H9 (cell line): ENCODE results near the gene SH3PXD2B. TPM values are rescaled to one million over a fixed set of nuclear protein-coding genes. Genes with fewer than 3 reads are reported as not detected.

ENCODE experiments used
- DNase-seq: peaks from one replicate; pipeline ENCODE4 v3.0.0-alpha.2; 2017
- H2AFZ ChIP-seq: one replicate; pipeline ENCODE4 v1.6.1; 2013; ENCODE audit warnings: mild to moderate bottlenecking, low read length, control low read depth, moderate library complexity
- H2AK5ac ChIP-seq: 2 replicates; pipeline ENCODE4 v1.6.1; 2013; ENCODE audit warnings: low read length, control low read depth, mixed read lengths; ENCODE audit not compliant: insufficient read length
- H2BK120ac ChIP-seq: one replicate; pipeline ENCODE4 v1.6.1; 2013; ENCODE audit warnings: low read depth, mild to moderate bottlenecking, low read length, control low read depth, inconsistent platforms; ENCODE audit not compliant: poor library complexity, severe bottlenecking
- H2BK12ac ChIP-seq: 2 replicates; pipeline ENCODE4 v1.6.1; 2013; ENCODE audit warnings: low read length, control low read depth, mixed read lengths, low read depth; ENCODE audit not compliant: insufficient read length
- H2BK15ac ChIP-seq: 2 replicates; pipeline ENCODE4 v1.6.1; 2013; ENCODE audit warnings: low read depth, low read length, control low read depth
- H2BK20ac ChIP-seq: one replicate; pipeline ENCODE4 v1.6.1; 2013; ENCODE audit warnings: low read depth, mild to moderate bottlenecking, low read length, control low read depth, inconsistent platforms; ENCODE audit not compliant: poor library complexity, severe bottlenecking
- H2BK5ac ChIP-seq: 2 replicates; pipeline ENCODE4 v1.6.1; 2013; ENCODE audit warnings: low read length, control low read depth, mixed read lengths; ENCODE audit not compliant: insufficient read length
- H3K14ac ChIP-seq: 2 replicates; pipeline ENCODE4 v1.6.1; 2013; ENCODE audit warnings: low read length, control low read depth; ENCODE audit not compliant: insufficient read depth
- H3K18ac ChIP-seq: 2 replicates; pipeline ENCODE4 v1.6.1; 2013; ENCODE audit warnings: low read depth, mild to moderate bottlenecking, mixed read lengths, low read length, control low read depth; ENCODE audit not compliant: insufficient read length
- H3K23ac ChIP-seq: 2 replicates; pipeline ENCODE4 v1.6.1; 2013; ENCODE audit warnings: low read length, control low read depth, mixed read lengths, low read depth; ENCODE audit not compliant: insufficient read length
- H3K23me2 ChIP-seq: 2 replicates; pipeline ENCODE4 v1.6.1; 2013; ENCODE audit warnings: low read depth, mild to moderate bottlenecking, mixed read lengths, low read length, control low read depth; ENCODE audit not compliant: insufficient read length, poor library complexity, severe bottlenecking
- H3K27ac ChIP-seq: 2 replicates; pipeline ENCODE4 v1.5.1; 2013; ENCODE audit warnings: low read length, control low read depth, mixed read lengths, low read depth; ENCODE audit not compliant: insufficient read length
- H3K27me3 ChIP-seq: 2 replicates; pipeline ENCODE4 v1.6.1; 2013; ENCODE audit warnings: low read length, control low read depth, inconsistent platforms; ENCODE audit not compliant: insufficient read depth
- H3K4ac ChIP-seq: 2 replicates; pipeline ENCODE4 v1.6.1; 2013; ENCODE audit warnings: low read depth, mild to moderate bottlenecking, control low read depth, inconsistent platforms, low read length, moderate library complexity
- H3K4me1 ChIP-seq: 2 replicates; pipeline ENCODE4 v1.6.1; 2013; ENCODE audit warnings: low read length, control low read depth, inconsistent platforms; ENCODE audit not compliant: insufficient read depth
- H3K4me2 ChIP-seq: 2 replicates; pipeline ENCODE4 v1.6.1; 2013; ENCODE audit warnings: low read length, control low read depth, mixed read lengths; ENCODE audit not compliant: insufficient read length, insufficient read depth
- H3K56ac ChIP-seq: 2 replicates; pipeline ENCODE4 v1.6.1; 2013; ENCODE audit warnings: low read depth, mild to moderate bottlenecking, mixed read lengths, low read length, control low read depth; ENCODE audit not compliant: insufficient read length
- H3K79me1 ChIP-seq: 2 replicates; pipeline ENCODE4 v1.6.1; 2013; ENCODE audit warnings: low read depth, mild to moderate bottlenecking, moderate library complexity, low read length, control low read depth, inconsistent platforms; ENCODE audit not compliant: insufficient read depth, poor library complexity, severe bottlenecking
- H3K79me2 ChIP-seq: 2 replicates; pipeline ENCODE4 v1.6.1; 2013; ENCODE audit warnings: low read length, control low read depth, inconsistent platforms; ENCODE audit not compliant: insufficient read depth
- H3K9ac ChIP-seq: 2 replicates; pipeline ENCODE4 v1.6.1; 2013; ENCODE audit warnings: low read length, control low read depth, mixed read lengths; ENCODE audit not compliant: insufficient read length; ENCODE audit errors: extremely low read depth
- H3K9me3 ChIP-seq: one replicate; pipeline ENCODE4 v1.6.1; 2013; ENCODE audit warnings: low read depth, low read length, inconsistent platforms; ENCODE audit not compliant: control insufficient read depth
- H3T11ph ChIP-seq: one replicate; pipeline ENCODE4 v1.6.1; 2013; ENCODE audit warnings: mild to moderate bottlenecking, low read length, control low read depth, inconsistent platforms
- H4K20me1 ChIP-seq: one replicate; pipeline ENCODE4 v1.6.1; 2013; ENCODE audit not compliant: control insufficient read depth, insufficient read length, insufficient read depth
- H4K5ac ChIP-seq: 2 replicates; pipeline ENCODE4 v1.6.1; 2013; ENCODE audit warnings: low read depth, mild to moderate bottlenecking, mixed read lengths, low read length, control low read depth; ENCODE audit not compliant: insufficient read length
- H4K8ac ChIP-seq: replicated peaks from 2 replicates; pipeline ENCODE4 v1.6.1; 2013; ENCODE audit warnings: low read length, control low read depth, mixed read lengths, low read depth; ENCODE audit not compliant: insufficient read length
- H4K91ac ChIP-seq: 2 replicates; pipeline ENCODE4 v1.6.1; 2013; ENCODE audit warnings: low read depth, mild to moderate bottlenecking, moderate library complexity, mixed read lengths, low read length, control low read depth; ENCODE audit not compliant: insufficient read length
- H3K27ac Mint-ChIP-seq, 3 experiments: 2 replicates in 2 of 3; 3 replicates in 1 of 3; pipeline ENCODE4 v1.8.0; 2020 to 2021; ENCODE audit warnings: mixed read lengths in 3 of 3, mild to moderate bottlenecking in 1 of 3, moderate library complexity in 1 of 3
- H3K27me3 Mint-ChIP-seq: 2 replicates; pipeline ENCODE4 v1.8.0; 2021; ENCODE audit warnings: low read depth, mild to moderate bottlenecking, moderate library complexity, mixed read lengths
- H3K36me3 Mint-ChIP-seq, 3 experiments: 2 replicates in 2 of 3; 3 replicates in 1 of 3; pipeline ENCODE4 v1.8.0; 2020 to 2021; ENCODE audit warnings: low read depth in 3 of 3, mixed read lengths in 3 of 3; ENCODE audit not compliant: insufficient read depth in 1 of 3
- H3K4me1 Mint-ChIP-seq, 2 experiments: 2 replicates each; pipeline ENCODE4 v1.8.0; 2020; ENCODE audit warnings: mixed read lengths in 2 of 2
- H3K4me3 Mint-ChIP-seq, 2 experiments: 2 replicates in 1 of 2; 3 replicates in 1 of 2; pipeline ENCODE4 v1.8.0; 2020 to 2021; ENCODE audit warnings: mild to moderate bottlenecking in 2 of 2, mixed read lengths in 2 of 2, moderate library complexity in 1 of 2
- H3K9me3 Mint-ChIP-seq, 2 experiments: 2 replicates in 1 of 2; 3 replicates in 1 of 2; pipeline ENCODE4 v1.8.0; 2020; ENCODE audit warnings: mild to moderate bottlenecking in 2 of 2, mixed read lengths in 2 of 2, moderate library complexity in 1 of 2
- WGBS: extraction: QIAGEN DNeasy Blood & Tissue Kit; methylation state at CpG from one replicate; pipeline ENCODE4 v1.1.7; 2013; ENCODE audit warnings: missing lambda C conversion rate, low lambda C conversion rate, mixed read lengths; ENCODE audit not compliant: insufficient read length; ENCODE audit errors: extremely low coverage; 5-methylcytosine and 5-hydroxymethylcytosine counted together
- total RNA-seq: library from RNA; stranded (reverse); gene quantifications from 2 replicates; pipeline ENCODE4 v1.2.1, GENCODE V29; 2021
- TF ChIP-seq, protein P1 (sequence below): fragments of 200-600 bp; sonication (generic); conservative IDR thresholded peaks from 3 replicates; pipeline ENCODE4 v1.8.0; 2021; ENCODE audit warnings: antibody characterized with exemption, mild to moderate bottlenecking

Gene SH3PXD2B
- total RNA-seq, 1 experiment from 2014 or later = 49.0 TPM

DNA sequence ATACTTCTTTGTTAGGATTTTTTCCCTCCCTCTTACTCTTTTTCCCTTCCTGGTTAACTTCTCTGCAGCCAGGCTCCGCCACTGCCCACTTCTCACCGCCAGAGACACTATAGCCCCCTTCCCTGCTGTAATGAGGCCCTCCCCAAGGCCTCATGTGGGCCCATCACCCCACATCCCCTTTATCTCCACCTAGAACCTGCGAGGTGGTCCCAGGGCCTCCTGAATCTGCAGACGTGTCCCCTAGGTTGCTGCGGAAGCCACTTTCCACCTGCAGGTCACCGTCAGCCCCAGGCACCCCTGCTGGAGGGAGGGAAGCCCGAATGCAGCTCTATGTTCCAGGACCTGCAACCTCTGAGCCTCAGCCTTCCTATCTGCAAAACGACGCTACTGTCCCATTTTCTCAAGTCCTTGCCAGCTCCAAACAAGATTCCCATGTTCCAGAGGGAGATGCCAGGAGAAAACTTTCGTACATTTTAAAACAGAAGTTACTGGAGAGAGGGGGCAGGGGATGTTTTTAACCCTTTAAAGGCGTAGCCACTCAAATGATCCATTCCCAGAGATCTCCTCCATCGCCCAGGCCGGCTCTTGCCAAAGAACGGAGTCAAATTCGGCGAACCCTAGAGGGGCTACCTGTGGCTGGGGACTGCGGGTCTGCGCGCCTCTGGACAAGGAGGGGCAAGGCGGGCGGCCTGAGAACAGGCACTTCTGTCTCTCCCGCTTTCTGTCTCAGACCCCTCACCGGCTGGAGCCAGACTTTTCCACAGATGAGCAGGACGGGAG, 929 bp downstream of the SH3PXD2B start:
- Histone ChIP-seq H4K91ac (no peak overlapping the region), H3K27ac (no peak overlapping the region), H2BK20ac (no peak overlapping the region), H2BK15ac (no peak overlapping the region), H3K27me3 (no peaks in the 10 kb centered on the region), H3K23me2 (peaks cover 8% of the 10 kb centered on the region), H3K56ac (no peak overlapping the region), H3T11ph (no peak overlapping the region), H4K5ac (no peak overlapping the region), H3K14ac (peak overlapping the region; percentile 30; the same call in 1 of the 2 replicates), H3K4me2 (peak overlapping the region; percentile 60), H3K79me2 (peaks cover 5% of the 10 kb centered on the region; the same call in 1 of the 2 replicates), H3K9me3 (no peaks in the 10 kb centered on the region), H3K18ac (peak overlapping the region; percentile 66), H3K9ac (peak overlapping the region; percentile 51), H2BK120ac (no peak overlapping the region), H3K4ac (no peak overlapping the region), H3K79me1 (peaks cover 2% of the 10 kb centered on the region), H3K23ac (no peak overlapping the region), H4K20me1 (no peaks in the 10 kb centered on the region), H2BK5ac (no peak overlapping the region), H4K8ac (no peak overlapping the region), H3K4me1 (0 out of 2 replicates have a peak, but pooled peaks cover 3% of the 10 kb centered on the region), H2AK5ac (no peak overlapping the region), H2AFZ (no peak overlapping the region), H2BK12ac (no peak overlapping the region)
- TF ChIP-seq, protein P1, sequence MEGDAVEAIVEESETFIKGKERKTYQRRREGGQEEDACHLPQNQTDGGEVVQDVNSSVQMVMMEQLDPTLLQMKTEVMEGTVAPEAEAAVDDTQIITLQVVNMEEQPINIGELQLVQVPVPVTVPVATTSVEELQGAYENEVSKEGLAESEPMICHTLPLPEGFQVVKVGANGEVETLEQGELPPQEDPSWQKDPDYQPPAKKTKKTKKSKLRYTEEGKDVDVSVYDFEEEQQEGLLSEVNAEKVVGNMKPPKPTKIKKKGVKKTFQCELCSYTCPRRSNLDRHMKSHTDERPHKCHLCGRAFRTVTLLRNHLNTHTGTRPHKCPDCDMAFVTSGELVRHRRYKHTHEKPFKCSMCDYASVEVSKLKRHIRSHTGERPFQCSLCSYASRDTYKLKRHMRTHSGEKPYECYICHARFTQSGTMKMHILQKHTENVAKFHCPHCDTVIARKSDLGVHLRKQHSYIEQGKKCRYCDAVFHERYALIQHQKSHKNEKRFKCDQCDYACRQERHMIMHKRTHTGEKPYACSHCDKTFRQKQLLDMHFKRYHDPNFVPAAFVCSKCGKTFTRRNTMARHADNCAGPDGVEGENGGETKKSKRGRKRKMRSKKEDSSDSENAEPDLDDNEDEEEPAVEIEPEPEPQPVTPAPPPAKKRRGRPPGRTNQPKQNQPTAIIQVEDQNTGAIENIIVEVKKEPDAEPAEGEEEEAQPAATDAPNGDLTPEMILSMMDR = peak; percentile 68
- H3K9me3 Mint-ChIP-seq = peaks cover 0 to 3% of the 10 kb centered on the region in 2 experiments; a peak in 1 of 5 replicates
- H3K4me1 Mint-ChIP-seq = peaks cover 46 to 71% of the 10 kb centered on the region in 2 experiments
- peak overlapping the region; percentile 83 to 85 for H3K4me3 Mint-ChIP-seq
- peak; percentile 77 for DNase-seq
- peak overlapping the region; percentile 89 to 94 (median 92) for H3K27ac Mint-ChIP-seq
- no CpG with 5 or more reads among the region's 24 CpGs for WGBS
- H3K36me3 Mint-ChIP-seq = peaks cover 3 to 28% (median 6%) of the 10 kb centered on the region in 3 experiments; a peak in 6 of 7 replicates
- no peaks in the 10 kb centered on the region; the same call in none of the 2 replicates for H3K27me3 Mint-ChIP-seq
